Measurements from ENCODE around the gene PSMA7. TPM values are rescaled to one million over a fixed set of nuclear protein-coding genes. Genes with fewer than 3 reads are reported as not detected.

The PSMA7 gene
- total and polyA plus RNA-seq, 5 experiments from 2014 or later = 178 to 473 (median 362) TPM

DNA sequence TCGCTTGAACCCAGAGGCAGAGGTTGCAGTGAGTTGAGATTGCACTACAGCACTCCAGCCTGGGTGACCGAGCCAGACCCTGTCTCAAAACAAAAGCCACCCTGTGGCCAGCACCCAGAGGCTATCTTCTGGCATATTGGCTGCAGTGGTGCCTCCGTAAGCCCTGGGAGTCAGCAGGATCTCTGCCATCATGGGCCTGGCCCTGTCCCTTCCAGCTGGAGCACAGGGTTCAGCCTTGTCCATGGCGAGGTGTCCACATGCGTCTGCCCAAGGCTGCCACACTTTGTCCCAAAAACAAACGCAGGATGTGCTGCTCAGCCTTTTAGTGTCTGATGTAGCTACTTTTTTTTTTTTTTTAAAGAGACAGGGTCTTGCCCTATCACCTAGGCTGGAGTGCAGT lies 24.3 kb upstream of the PSMA7 start:
- POLR2A ChIA-PET = no interaction called here
- peaks cover 4 to 30% (median 7%) of the 10 kb centered on the region in 3 donors for H3K36me3 Mint-ChIP-seq
- no peaks in the 10 kb centered on the region for H3K9me3 Mint-ChIP-seq
- ATAC-seq = no peak
- no peaks in the 10 kb centered on the region for H3K4me1 Mint-ChIP-seq
- no peak for DNase-seq
- H3K4me3 Mint-ChIP-seq = no peak overlapping the region
- H3K27me3 Mint-ChIP-seq = no peaks in the 10 kb centered on the region
- H3K27ac Mint-ChIP-seq = no peak overlapping the region

DNA sequence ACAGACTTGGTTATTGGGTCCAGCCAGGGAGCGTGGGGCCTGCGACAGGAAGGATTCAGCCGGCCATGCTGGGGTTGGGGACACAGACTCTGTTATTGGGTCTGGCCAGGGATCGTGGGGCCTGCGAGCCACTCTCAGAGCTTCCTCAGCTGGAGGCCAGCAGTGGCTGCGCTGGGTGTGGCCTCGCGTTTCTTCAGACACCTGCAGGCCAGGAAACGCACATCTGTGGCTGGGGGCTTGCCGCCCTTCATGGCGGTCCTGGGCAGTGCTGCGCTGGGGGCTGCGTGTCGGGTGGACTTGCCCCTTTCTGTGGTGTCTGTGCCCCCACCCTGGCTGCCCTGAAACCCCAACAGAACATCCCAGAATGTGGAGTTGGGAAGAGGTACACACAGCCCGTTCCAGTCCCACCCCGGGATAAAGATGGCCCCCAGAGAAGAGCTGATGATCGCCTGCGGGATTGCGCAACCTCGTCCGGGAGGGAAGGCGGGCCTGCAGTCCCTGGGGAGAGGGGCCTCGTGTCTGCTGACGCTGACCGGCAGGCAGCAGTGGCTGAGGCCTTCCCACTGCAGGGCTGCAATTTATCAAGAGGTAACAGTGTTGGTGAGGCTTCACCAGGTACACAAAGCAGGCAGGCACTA lies 22.7 kb upstream of the PSMA7 start:
- H3K36me3 Mint-ChIP-seq = peaks cover 4 to 28% (median 7%) of the 10 kb centered on the region in 3 donors
- POLR2A ChIA-PET = no interaction called here
- peak overlapping the region in 3 of 10 donors; percentile 18 to 55 (median 47) for H3K27ac Mint-ChIP-seq
- no peaks in the 10 kb centered on the region for H3K9me3 Mint-ChIP-seq
- H3K4me3 Mint-ChIP-seq = no peak overlapping the region
- no peaks in the 10 kb centered on the region for H3K27me3 Mint-ChIP-seq
- no peak for ATAC-seq
- H3K4me1 Mint-ChIP-seq = no peaks in the 10 kb centered on the region
- DNase-seq = no peak

DNA sequence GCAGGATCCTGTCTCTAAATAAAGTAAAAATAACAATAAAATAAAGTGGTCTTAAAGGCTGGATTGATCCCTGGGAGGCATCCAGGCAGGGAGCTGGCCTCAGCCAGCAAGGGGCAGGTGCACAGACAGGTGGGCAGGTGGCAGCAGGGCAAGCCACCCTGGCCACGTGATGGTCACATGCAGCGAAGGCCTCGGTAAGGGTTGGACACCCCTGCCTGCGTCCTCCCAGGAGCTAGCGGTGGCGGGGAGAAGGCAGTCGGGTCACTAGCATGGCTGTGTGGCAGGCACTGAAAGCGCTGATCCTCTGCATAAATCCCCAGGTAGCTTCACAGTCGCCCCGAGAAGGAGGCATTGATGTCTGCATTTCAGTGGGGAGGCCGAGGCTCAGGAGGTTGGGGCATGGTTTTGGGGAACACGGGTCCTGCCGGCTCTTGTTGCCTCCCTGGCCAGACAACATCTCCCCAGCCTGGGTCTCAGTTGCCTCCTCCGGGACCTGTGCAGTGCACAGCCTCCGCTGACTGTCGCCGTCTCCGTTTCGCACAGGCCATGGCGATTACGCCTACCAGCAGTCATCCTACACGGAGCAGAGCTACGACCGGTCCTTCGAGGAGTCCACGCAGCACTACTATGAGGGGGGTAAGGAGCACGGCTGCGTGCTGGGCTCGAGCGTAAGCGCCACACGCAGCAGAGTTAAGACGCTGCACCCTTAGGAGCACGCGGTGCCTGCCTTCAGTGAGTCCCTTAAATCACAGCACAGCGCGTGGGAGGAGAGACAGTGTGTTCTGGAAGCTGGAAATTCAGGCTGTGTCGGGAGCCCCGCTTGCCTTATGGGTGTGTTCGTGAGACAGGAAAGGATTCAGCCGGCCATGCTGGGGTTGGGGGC lies 21.9 kb upstream of the PSMA7 start:
- Mint-ChIP-seq H3K4me1 (no peaks in the 10 kb centered on the region), H3K27ac (peak overlapping the region in 1 of 10 donors; percentile 47), H3K4me3 (no peak overlapping the region), H3K9me3 (no peaks in the 10 kb centered on the region), H3K36me3 (peaks cover 4 to 32% (median 7%) of the 10 kb centered on the region in 3 donors), H3K27me3 (no peaks in the 10 kb centered on the region)
- DNase-seq (no peak), ATAC-seq (no peak)
- POLR2A ChIA-PET = no interaction called here

DNA sequence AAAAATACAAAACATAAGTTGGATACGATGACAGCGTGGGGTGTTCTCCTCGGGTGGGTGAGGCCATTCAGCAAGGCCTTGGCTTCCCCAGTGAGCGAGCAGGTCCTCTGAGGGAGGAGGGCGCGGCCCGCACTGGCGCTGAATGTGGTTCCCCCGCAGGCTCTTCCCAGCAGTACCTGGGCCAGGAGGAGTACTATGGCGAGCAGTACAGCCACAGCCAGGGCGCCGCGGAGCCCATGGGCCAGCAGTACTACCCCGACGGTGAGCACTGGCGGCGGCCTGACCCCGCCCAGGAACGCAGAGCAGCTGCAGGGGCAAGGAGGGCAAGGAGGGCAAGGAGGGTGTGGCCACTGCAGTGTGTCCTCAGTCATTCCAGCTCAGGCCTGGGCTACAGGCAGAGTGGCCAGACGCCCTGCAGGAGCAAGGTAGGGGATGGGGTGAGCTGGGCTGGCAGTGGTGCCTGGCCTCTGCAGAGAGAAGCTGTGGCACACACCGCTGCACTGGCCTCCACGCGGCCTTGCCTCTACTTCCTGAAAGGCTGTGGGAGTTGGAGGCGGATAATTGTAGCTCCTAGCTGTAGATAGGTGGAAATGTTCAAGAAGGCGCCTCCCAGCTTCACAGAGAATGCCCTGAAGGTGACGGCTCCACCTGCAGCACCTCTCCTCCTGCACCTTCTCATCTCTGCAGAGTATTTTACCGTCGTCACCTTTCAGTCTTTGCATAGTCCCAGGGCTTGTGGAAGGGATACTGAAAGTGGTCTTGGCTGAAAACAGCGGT lies 21.0 kb upstream of the PSMA7 start:
- POLR2A ChIA-PET = no interaction called here
- Mint-ChIP-seq H3K4me1 (peaks cover 0 to 5% (median 2%) of the 10 kb centered on the region in 4 donors), H3K27me3 (no peaks in the 10 kb centered on the region), H3K9me3 (no peaks in the 10 kb centered on the region), H3K4me3 (no peak overlapping the region), H3K36me3 (peaks cover 4 to 36% (median 7%) of the 10 kb centered on the region in 3 donors), H3K27ac (peak overlapping the region in 1 of 10 donors; percentile 48)
- no peak for ATAC-seq
- no peak for DNase-seq

DNA sequence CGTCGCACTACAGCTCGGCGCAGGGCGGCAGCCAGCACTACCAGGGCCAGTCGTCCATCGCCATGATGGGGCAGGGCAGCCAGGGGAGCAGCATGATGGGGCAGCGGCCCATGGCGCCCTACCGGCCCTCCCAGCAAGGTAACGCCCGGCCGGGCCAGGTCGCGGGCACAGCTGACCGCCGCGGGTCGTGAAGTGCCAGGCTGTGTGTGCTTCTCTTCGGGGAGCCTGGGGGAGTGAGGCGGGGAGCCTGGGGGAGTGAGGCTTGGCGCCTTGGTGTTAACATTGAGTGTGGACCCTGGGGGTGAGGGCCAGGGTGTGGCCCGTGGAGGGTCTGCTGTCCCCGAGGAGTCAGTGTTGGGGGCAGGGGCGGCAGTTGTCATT lies 20.3 kb upstream of the PSMA7 start:
- no peaks in the 10 kb centered on the region for H3K27me3 Mint-ChIP-seq
- H3K9me3 Mint-ChIP-seq = no peaks in the 10 kb centered on the region
- no peak for DNase-seq
- H3K4me1 Mint-ChIP-seq = peaks cover 0 to 5% (median 2%) of the 10 kb centered on the region in 4 donors
- no peak overlapping the region for H3K4me3 Mint-ChIP-seq
- ATAC-seq = no peak
- H3K27ac Mint-ChIP-seq = no peak overlapping the region
- POLR2A ChIA-PET = no interaction called here
- peaks cover 4 to 36% (median 7%) of the 10 kb centered on the region in 3 donors for H3K36me3 Mint-ChIP-seq

DNA sequence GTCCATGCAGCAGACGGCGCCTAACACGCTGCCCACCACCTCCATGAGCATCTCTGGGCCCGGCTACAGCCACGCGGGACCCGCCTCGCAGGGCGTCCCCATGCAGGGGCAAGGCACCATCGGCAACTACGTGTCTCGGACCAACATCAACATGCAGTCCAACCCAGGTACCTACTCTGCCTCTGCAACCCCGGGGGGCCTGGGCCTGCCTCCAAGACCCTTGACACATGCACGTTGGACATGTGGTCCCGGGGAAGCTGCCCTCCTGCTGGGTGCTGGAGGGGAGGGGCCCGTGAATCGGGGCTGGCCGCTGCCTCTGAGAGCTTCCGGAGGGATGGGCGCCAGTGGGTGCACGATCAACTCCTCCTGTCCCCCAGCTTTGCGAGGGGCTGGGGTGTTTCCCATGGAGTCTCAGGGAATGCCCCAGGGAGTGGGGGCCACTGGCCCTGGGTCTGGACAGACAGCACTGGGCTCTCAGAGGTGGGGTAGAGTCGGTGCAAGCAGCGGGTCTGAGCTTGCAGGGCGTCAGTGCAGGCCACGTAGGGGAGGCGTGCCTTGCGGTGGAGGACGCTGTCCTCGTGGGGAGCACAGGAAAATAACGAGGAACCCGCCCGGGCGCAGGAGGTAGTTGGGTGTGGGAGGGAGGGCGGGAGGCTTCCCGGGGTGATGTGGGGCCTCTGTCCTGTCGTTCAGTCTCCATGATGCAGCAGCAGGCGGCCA lies 19.7 kb upstream of the PSMA7 start:
- Mint-ChIP-seq H3K27me3 (no peaks in the 10 kb centered on the region), H3K4me3 (no peak overlapping the region), H3K36me3 (peaks cover 4 to 32% (median 7%) of the 10 kb centered on the region in 3 donors), H3K27ac (peak overlapping the region in 1 of 10 donors; percentile 59), H3K4me1 (peaks cover 0 to 5% (median 2%) of the 10 kb centered on the region in 4 donors), H3K9me3 (no peaks in the 10 kb centered on the region)
- POLR2A ChIA-PET = no interaction called here
- ATAC-seq (no peak), DNase-seq (no peak)

DNA sequence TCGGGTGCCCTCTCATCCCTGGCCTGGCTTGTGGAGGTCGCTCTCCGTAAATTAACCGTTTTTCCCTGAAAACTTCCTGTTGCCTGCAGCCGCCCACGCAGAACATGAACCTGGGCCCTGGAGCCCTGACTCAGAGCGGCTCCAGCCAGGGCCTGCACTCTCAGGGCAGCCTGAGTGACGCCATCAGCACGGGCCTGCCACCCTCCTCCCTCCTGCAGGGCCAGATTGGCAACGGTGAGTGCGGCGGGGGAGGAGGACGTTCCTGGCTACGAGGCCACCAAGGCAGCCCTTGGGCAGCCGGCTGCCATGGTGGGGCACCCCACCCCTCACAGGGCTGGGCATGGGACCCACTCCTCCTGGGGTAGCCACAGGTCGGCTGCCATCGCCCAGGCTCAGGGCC lies 18.2 kb upstream of the PSMA7 start:
- Mint-ChIP-seq H3K27me3 (no peaks in the 10 kb centered on the region), H3K36me3 (peaks cover 2 to 29% (median 6%) of the 10 kb centered on the region in 3 donors), H3K27ac (no peak overlapping the region), H3K4me3 (no peak overlapping the region), H3K9me3 (no peaks in the 10 kb centered on the region), H3K4me1 (peaks cover 2 to 11% (median 8%) of the 10 kb centered on the region in 4 donors)
- DNase-seq (no peak), ATAC-seq (no peak)
- POLR2A ChIA-PET = no interaction called here

DNA sequence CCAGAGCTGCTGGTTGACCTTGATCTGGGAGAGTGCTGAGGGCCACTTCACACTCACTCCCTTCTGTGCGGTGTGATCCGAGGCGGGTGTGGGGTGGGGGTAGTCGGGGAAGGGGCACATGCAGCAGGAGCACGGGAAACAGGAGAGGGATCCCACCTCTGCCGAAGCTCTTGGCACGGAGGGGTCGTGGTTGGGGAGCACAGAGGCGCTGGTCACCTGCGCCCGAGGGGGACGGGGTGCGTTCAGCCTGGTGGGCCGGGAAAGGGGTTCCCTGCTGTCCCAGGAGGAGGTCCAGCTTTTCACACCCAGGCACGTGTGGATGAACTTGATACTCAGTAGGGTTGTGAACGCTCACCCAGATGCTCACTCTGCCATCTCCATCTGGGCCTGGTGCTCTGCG lies 17.7 kb upstream of the PSMA7 start:
- POLR2A ChIA-PET = no interaction called here

DNA sequence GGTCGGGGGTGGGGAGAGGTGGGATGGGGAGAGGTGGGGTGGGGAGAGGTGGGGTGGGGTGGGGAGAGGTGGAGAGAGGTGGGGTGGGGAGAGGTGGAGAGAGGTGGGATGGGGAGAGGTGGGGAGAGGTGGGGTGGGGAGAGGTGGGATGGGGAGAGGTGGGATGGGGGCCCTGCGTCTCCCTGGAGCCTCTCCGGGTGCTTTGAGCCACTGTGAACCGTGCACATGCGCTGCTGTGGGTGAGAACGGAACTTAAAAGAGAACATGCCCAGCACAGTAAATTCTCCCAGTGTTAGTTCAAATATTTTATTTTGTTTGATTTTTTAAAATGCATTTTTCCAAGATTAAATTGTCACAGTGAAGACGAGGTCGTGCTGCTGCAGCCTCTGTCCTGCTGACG lies 17.1 kb upstream of the PSMA7 start:
- Mint-ChIP-seq H3K4me1 (peaks cover 8 to 18% (median 13%) of the 10 kb centered on the region in 4 donors), H3K9me3 (no peaks in the 10 kb centered on the region), H3K4me3 (no peak overlapping the region), H3K27ac (no peak overlapping the region), H3K27me3 (no peaks in the 10 kb centered on the region), H3K36me3 (peaks cover 0 to 19% (median 1%) of the 10 kb centered on the region in 3 donors)
- no peak for ATAC-seq
- POLR2A ChIA-PET = no interaction called here
- no peak for DNase-seq

More for the DNA sequence above, 17.7 kb upstream of the PSMA7 start:
- H3K4me3 Mint-ChIP-seq = no peak overlapping the region
- DNase-seq (no peak), ATAC-seq (no peak)
- H3K9me3 Mint-ChIP-seq = no peaks in the 10 kb centered on the region
- peaks cover 6 to 15% (median 13%) of the 10 kb centered on the region in 4 donors for H3K4me1 Mint-ChIP-seq
- no peaks in the 10 kb centered on the region for H3K27me3 Mint-ChIP-seq
- H3K27ac Mint-ChIP-seq = no peak overlapping the region
- peaks cover 0 to 24% (median 6%) of the 10 kb centered on the region in 3 donors for H3K36me3 Mint-ChIP-seq

DNA sequence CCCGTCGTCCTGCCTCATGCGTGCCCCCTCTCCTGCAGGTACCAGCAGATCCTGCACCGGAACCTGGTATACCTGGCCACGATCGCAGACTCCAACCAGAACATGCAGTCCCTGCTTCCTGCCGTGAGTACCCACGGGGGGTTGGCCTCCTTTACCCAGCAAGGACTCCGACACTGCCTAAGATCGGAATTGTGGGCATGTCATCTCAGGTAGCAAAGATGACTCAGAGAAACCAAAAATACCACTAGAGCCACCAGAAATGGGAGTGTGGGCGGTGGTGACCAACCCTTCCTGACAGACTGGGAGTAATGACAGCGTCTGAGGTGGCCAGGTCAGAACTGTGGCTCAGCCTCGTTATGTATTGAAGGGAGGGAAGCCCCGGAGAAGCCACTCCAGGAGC lies 16.6 kb upstream of the PSMA7 start:
- Mint-ChIP-seq H3K4me3 (no peak overlapping the region), H3K4me1 (peaks cover 8 to 19% (median 14%) of the 10 kb centered on the region in 4 donors), H3K27ac (peak overlapping the region in 1 of 10 donors; percentile 48), H3K9me3 (no peaks in the 10 kb centered on the region), H3K36me3 (peaks cover 0 to 20% (median under 1%) of the 10 kb centered on the region in 3 donors), H3K27me3 (no peaks in the 10 kb centered on the region)
- DNase-seq (no peak), ATAC-seq (no peak)
- POLR2A ChIA-PET = no interaction called here

DNA sequence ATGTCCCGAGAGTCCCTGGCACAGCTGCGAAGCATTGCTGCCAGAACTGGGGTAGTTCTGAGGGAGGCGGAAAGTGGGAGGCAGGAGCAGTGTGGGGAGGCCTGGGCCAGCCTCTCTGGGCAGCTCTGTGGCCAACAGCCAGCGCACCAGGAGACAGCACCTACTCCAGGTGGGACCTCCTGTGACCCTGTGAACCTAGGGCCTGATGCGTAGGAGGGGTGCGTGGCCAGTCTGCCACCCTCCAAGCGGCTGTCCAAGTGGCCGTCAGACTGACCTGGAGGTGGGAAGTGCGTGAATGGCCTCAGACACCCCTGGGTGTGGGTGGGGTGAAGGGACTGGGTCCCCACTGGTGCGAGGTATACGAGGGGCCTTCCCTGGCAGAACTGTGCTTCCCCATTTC lies 15.9 kb upstream of the PSMA7 start:
- no peak overlapping the region for H3K27ac Mint-ChIP-seq
- DNase-seq = no peak
- H3K4me3 Mint-ChIP-seq = no peak overlapping the region
- no peaks in the 10 kb centered on the region for H3K27me3 Mint-ChIP-seq
- ATAC-seq = no peak
- peaks cover 0 to 22% (median 5%) of the 10 kb centered on the region in 3 donors for H3K36me3 Mint-ChIP-seq
- POLR2A ChIA-PET = no interaction called here
- peaks cover 11 to 22% (median 15%) of the 10 kb centered on the region in 4 donors for H3K4me1 Mint-ChIP-seq
- no peaks in the 10 kb centered on the region for H3K9me3 Mint-ChIP-seq

DNA sequence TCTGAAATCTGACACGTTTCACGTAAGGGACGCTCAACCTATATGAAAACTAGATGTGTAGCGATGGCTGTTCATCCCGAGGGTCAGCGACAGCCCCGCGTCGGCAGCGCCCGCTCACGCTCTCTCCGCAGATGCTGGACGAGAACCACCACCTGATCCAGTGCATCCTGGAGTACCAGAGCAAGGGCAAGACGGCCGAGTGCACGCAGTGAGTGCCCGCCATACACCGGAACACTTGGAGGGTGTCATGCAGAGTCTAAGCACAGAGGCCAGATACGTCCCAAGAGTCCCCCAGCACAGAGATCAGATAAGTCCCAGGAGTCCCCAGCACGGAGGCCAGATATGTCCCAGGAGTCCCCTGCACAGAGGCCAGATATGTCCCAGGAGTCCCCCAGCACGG lies 15.3 kb upstream of the PSMA7 start:
- no peak for DNase-seq
- Mint-ChIP-seq H3K36me3 (peaks cover 0 to 25% (median 10%) of the 10 kb centered on the region in 3 donors), H3K4me3 (no peak overlapping the region), H3K27me3 (no peaks in the 10 kb centered on the region), H3K27ac (no peak overlapping the region), H3K9me3 (peaks cover 0 to 3% (median 0%) of the 10 kb centered on the region in 9 donors), H3K4me1 (peaks cover 12 to 23% (median 18%) of the 10 kb centered on the region in 4 donors)
- POLR2A ChIA-PET = no interaction called here
- ATAC-seq = no peak

All from naive thymus-derived CD8-positive, alpha-beta T cell (primary cell).